ENCODE results near the gene TRAF5. TPM values are rescaled to one million over a fixed set of nuclear protein-coding genes. Genes with fewer than 3 reads are reported as not detected.
A peak's percentile ranks its signal among the peaks of the same experiment; 100 is the strongest.

The TRAF5 gene
- total RNA-seq, 1 donor from 2014 or later: 9.8 TPM

GRCh38 chr1:211376807-211377470, 50.3 kb downstream of the TRAF5 start:
- no peak overlapping the region for H3K27ac ChIP-seq
- no peaks in the 10 kb centered on the region for H3K9me3 ChIP-seq
- peaks cover 4% of the 10 kb centered on the region for H3K4me1 ChIP-seq
- no peak overlapping the region for H3K4me3 ChIP-seq
- H3K36me3 ChIP-seq: peaks cover 9% of the 10 kb centered on the region
- TF ChIP-seq, protein P1, sequence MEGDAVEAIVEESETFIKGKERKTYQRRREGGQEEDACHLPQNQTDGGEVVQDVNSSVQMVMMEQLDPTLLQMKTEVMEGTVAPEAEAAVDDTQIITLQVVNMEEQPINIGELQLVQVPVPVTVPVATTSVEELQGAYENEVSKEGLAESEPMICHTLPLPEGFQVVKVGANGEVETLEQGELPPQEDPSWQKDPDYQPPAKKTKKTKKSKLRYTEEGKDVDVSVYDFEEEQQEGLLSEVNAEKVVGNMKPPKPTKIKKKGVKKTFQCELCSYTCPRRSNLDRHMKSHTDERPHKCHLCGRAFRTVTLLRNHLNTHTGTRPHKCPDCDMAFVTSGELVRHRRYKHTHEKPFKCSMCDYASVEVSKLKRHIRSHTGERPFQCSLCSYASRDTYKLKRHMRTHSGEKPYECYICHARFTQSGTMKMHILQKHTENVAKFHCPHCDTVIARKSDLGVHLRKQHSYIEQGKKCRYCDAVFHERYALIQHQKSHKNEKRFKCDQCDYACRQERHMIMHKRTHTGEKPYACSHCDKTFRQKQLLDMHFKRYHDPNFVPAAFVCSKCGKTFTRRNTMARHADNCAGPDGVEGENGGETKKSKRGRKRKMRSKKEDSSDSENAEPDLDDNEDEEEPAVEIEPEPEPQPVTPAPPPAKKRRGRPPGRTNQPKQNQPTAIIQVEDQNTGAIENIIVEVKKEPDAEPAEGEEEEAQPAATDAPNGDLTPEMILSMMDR (IDR thresholded peaks at IDR 0.05): no peak
- intact Hi-C loops (cut with DNase I): no loop called here
- DNase-seq (no peak), ATAC-seq (no peak)
- H3K27me3 ChIP-seq: no peaks in the 10 kb centered on the region

DNA sequence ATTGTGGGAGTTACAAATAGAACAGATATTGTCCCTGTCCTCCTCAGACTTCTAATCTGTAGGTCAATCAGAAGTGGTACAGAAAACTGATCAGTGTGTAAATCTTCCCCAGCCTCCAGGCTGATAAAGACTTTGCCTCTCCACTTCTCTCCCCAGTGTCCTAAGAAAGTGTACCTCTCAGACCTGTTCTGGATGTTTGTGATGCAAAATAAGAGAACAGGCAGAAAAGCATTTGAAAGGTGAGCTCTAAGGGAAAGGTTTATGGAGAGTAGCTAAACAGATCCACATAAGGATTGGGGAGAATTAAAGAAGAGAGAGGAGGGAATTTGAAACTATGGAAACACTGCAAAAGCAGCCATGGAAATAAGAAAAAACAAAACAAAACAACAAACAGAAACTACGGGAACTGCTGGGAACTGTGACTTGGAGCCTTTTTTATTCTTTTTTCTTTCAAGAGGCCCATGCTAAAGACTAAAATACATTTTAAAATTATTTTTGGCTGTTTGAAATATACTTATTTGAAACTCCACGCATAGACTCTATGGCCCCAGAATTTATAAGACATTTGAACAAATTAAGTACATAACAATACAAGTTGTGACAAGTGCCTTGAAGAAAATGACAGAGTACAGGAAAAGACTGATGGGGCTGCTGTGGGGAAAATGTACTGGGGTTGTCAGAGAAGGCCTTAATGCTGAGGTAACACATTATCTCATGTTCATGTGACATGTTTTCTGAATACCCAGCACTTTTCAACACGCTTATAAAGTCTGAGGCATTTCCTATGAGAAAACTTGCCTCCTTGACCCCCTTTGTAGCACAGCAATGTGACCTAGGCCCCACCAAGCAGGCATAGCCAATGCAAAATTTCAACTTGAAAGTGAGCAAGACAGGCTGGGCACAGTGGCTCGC, 51.2 kb downstream of the TRAF5 start:
- no peak for DNase-seq
- intact Hi-C loops (cut with DNase I): no loop called here
- peaks cover 4% of the 10 kb centered on the region for H3K4me1 ChIP-seq
- TF ChIP-seq, protein P1 (IDR thresholded peaks at IDR 0.05): no peak
- no peak overlapping the region for H3K27ac ChIP-seq
- H3K36me3 ChIP-seq: peaks cover 9% of the 10 kb centered on the region
- ATAC-seq: no peak
- H3K9me3 ChIP-seq: no peaks in the 10 kb centered on the region
- no peaks in the 10 kb centered on the region for H3K27me3 ChIP-seq
- H3K4me3 ChIP-seq: no peak overlapping the region

DNA sequence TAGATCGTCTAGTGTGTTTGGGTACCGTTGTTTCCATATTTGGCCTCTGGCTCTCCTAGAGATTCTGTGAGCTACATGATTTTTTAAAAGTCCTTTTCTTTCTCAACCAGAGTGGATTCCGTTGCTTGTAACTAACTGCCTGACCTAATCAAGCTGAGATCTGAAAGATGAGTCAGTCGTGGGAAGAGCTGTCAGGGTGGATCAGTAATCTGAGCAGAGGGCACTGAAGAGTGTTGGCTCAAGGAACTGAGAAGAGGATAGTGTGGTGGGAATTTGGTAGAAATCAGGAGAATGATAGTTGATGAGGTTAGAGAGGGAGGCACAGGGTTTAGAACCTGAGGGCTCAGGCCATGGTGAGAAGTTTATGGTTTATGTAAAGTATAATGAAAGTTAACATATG, 52.2 kb downstream of the TRAF5 start:
- TF ChIP-seq, protein P1 (IDR thresholded peaks at IDR 0.05): no peak
- H3K27ac ChIP-seq: no peak overlapping the region
- DNase-seq: no peak
- H3K4me3 ChIP-seq: no peak overlapping the region
- no peaks in the 10 kb centered on the region for H3K27me3 ChIP-seq
- intact Hi-C loops (cut with DNase I): no loop called here
- ATAC-seq: no peak
- H3K9me3 ChIP-seq: no peaks in the 10 kb centered on the region
- peaks cover 4% of the 10 kb centered on the region for H3K4me1 ChIP-seq
- peaks cover 5% of the 10 kb centered on the region for H3K36me3 ChIP-seq

GRCh38 chr1:211379446-211379845, 52.8 kb downstream of the TRAF5 start:
- Histone ChIP-seq H3K36me3 (no peaks in the 10 kb centered on the region), H3K9me3 (no peaks in the 10 kb centered on the region), H3K4me3 (no peak overlapping the region), H3K27ac (no peak overlapping the region), H3K4me1 (peaks cover 4% of the 10 kb centered on the region), H3K27me3 (no peaks in the 10 kb centered on the region)
- TF ChIP-seq, protein P1 (IDR thresholded peaks at IDR 0.05): no peak
- intact Hi-C loops (cut with DNase I): no loop called here
- ATAC-seq (no peak), DNase-seq (no peak)

GRCh38 chr1:211381481-211382181, 55.0 kb downstream of the TRAF5 start:
- Histone ChIP-seq H3K4me3 (peak overlapping the region; percentile 81), H3K36me3 (no peaks in the 10 kb centered on the region), H3K27ac (peak overlapping the region; percentile 99), H3K27me3 (no peaks in the 10 kb centered on the region), H3K9me3 (no peaks in the 10 kb centered on the region), H3K4me1 (no peaks in the 10 kb centered on the region)
- DNase-seq (no peak), ATAC-seq (no peak)
- TF ChIP-seq, protein P1 (IDR thresholded peaks at IDR 0.05): no peak
- intact Hi-C loops (cut with DNase I): no loop called here
